SK-N-MC (cell line): ENCODE measurements around the gene NR2F2.

Experiments used
- EZH2 ChIP-seq: fragments of 200-600 bp; sonication (generic); IDR thresholded peaks from one replicate; pipeline ENCODE4 v1.6.1; 2017; ENCODE audit warnings: antibody characterized with exemption
- POLR2AphosphoS5 ChIP-seq: IDR thresholded peaks from 2 replicates; pipeline ENCODE4 v1.6.1; 2012; ENCODE audit warnings: mild to moderate bottlenecking, low read depth, low read length, borderline replicate concordance

GRCh38 chr15:96341513-96342405 is 11.3 kb downstream of the NR2F2 start:
- no peak for TF ChIP-seq EZH2
- no peak for TF ChIP-seq POLR2AphosphoS5
